Endothelial cell of umbilical vein (primary cell): ENCODE measurements around the gene PNLIP. TPM values are rescaled to one million over a fixed set of nuclear protein-coding genes. Genes with fewer than 3 reads are reported as not detected.

Experiments
- BruUV-seq: library from RNA; stranded (reverse); fragments of 400-500 nt; replicated peaks from 2 replicates; lab custom pipeline; 2021; lab: Mats Ljungman, UMichigan
- CTCF ChIA-PET: fragments of 300-600, 350-600 bp; sonication (Branson Sonifier 250); formaldehyde crosslinking; loops from one replicate; lab custom pipeline; 2021; ENCODE audit warnings: antibody characterized with exemption, inconsistent platforms; lab: Charles Lee
- POLR2A ChIA-PET: fragments of 300-600, 350-600 bp; sonication (Branson Sonifier 250); formaldehyde crosslinking; loops from one replicate; lab custom pipeline; 2021; ENCODE audit warnings: antibody characterized with exemption, inconsistent platforms; lab: Charles Lee
- DNase-seq: peaks from one replicate; pipeline ENCODE4 v3.0.0-alpha.2; 2011; ENCODE audit warnings: low read depth, low spot score
- FAIRE-seq: peaks from 2 replicates; lab custom pipeline; 2011; peaks lifted over from hg19 to GRCh38; lab: Jason Lieb, UNC
- H2AFZ ChIP-seq: 2 replicates; pipeline ENCODE4 v1.6.0; 2012; ENCODE audit warnings: low read depth, low read length, control low read depth, inconsistent platforms
- H3K27ac ChIP-seq: 2 replicates; pipeline ENCODE4 v1.5.1; 2011; ENCODE audit warnings: low read depth, mild to moderate bottlenecking, control low read depth, low read length, moderate library complexity; ENCODE audit not compliant: insufficient read depth
- H3K27me3 ChIP-seq, 2 experiments: 2 replicates each; pipeline versions ENCODE4 v1.6.0 to v1.6.1; 2011; ENCODE audit warnings: low read length in 2 of 2, mixed read lengths in 1 of 2; ENCODE audit not compliant: control insufficient read depth in 2 of 2, insufficient read depth in 2 of 2
- H3K36me3 ChIP-seq, 2 experiments: 2 replicates in 1 of 2; 3 replicates in 1 of 2; pipeline ENCODE4 v1.5.1; 2011; ENCODE audit warnings: low read length in 2 of 2, mild to moderate bottlenecking in 1 of 2, moderate library complexity in 1 of 2; ENCODE audit not compliant: control insufficient read depth in 2 of 2, insufficient read depth in 2 of 2; ENCODE audit errors: extremely low read depth in 1 of 2
- H3K4me1 ChIP-seq: 3 replicates; pipeline ENCODE4 v1.5.1; 2011; ENCODE audit warnings: mild to moderate bottlenecking, low read length; ENCODE audit not compliant: control insufficient read depth, insufficient read depth; ENCODE audit errors: extremely low read depth
- H3K4me2 ChIP-seq: 2 replicates; pipeline ENCODE4 v1.6.1; 2011; ENCODE audit warnings: low read length, control low read depth, mixed read lengths; ENCODE audit not compliant: insufficient read depth
- H3K4me3 ChIP-seq, 3 experiments: fragments of 200-600 bp in 1 of 3; sonication (generic), shearing (Covaris generic) in 1 of 3; replicated peaks in 1 of 3; 2 replicates each; pipeline ENCODE4 v1.5.1; 2011 to 2016; ENCODE audit warnings: control low read depth in 3 of 3, low read length in 3 of 3, mild to moderate bottlenecking in 2 of 3, inconsistent platforms in 1 of 3, low read depth in 1 of 3, moderate library complexity in 1 of 3; ENCODE audit not compliant: insufficient read depth in 1 of 3
- H3K79me2 ChIP-seq: 2 replicates; pipeline ENCODE4 v1.6.0; 2012; ENCODE audit warnings: low read length, inconsistent platforms; ENCODE audit not compliant: control insufficient read depth, insufficient read depth
- H3K9ac ChIP-seq: replicated peaks from 2 replicates; pipeline ENCODE3; 2011; ENCODE audit warnings: low read length, control low read depth; ENCODE audit not compliant: insufficient read depth; ENCODE audit errors: extremely low read depth
- H3K9me1 ChIP-seq: replicated peaks from 3 replicates; pipeline ENCODE4 v1.6.0; 2011; ENCODE audit warnings: mild to moderate bottlenecking, low read length; ENCODE audit not compliant: control insufficient read depth, insufficient read depth; ENCODE audit errors: extremely low read depth
- H3K9me3 ChIP-seq: replicated peaks from 2 replicates; pipeline ENCODE4 v1.5.1; 2012; ENCODE audit warnings: low read length, inconsistent platforms; ENCODE audit not compliant: control insufficient read depth, insufficient read depth
- H4K20me1 ChIP-seq: replicated peaks from 2 replicates; pipeline ENCODE3; 2011; ENCODE audit warnings: mild to moderate bottlenecking, low read length; ENCODE audit not compliant: control insufficient read depth, insufficient read depth; ENCODE audit errors: extremely low read depth
- CTCF ChIP-seq, 2 donors: IDR thresholded peaks; 1 replicate in 1 of 2; 2 replicates in 1 of 2; pipeline ENCODE4 v1.5.1; 2011; ENCODE audit warnings: low read length in 2 of 2, mild to moderate bottlenecking in 2 of 2, moderate library complexity in 2 of 2, control low read depth in 1 of 2, inconsistent platforms in 1 of 2, low read depth in 1 of 2; ENCODE audit not compliant: insufficient read depth in 1 of 2; ENCODE audit errors: extremely low read depth in 1 of 2
- EZH2 ChIP-seq: IDR thresholded peaks from 2 replicates; pipeline ENCODE4 v1.6.1; 2012; ENCODE audit warnings: borderline replicate concordance, low read depth, mild to moderate bottlenecking, moderate library complexity, low read length, inconsistent platforms; ENCODE audit not compliant: severe bottlenecking
- FOS ChIP-seq: IDR thresholded peaks from 2 replicates; pipeline ENCODE4 v1.6.1; 2011; ENCODE audit warnings: mild to moderate bottlenecking, low read length, moderate library complexity, borderline replicate concordance; ENCODE audit not compliant: insufficient read depth
- GATA2 ChIP-seq: IDR thresholded peaks from 2 replicates; pipeline ENCODE4 v1.7.0; 2011; ENCODE audit warnings: low read depth, mild to moderate bottlenecking, moderate library complexity, mixed read lengths, low read length; ENCODE audit not compliant: insufficient read length, insufficient read depth
- JUN ChIP-seq: IDR thresholded peaks from 2 replicates; pipeline ENCODE4 v1.6.1; 2011; ENCODE audit warnings: borderline replicate concordance, low read depth; ENCODE audit not compliant: insufficient read length, insufficient read depth
- MAX ChIP-seq: IDR thresholded peaks from 2 replicates; pipeline ENCODE4 v1.6.1; 2011; ENCODE audit not compliant: insufficient read depth, insufficient read length
- MYC ChIP-seq: IDR thresholded peaks from one replicate; pipeline ENCODE4 v1.6.1; 2011; ENCODE audit warnings: mild to moderate bottlenecking, low read depth, low read length
- POLR2A ChIP-seq: IDR thresholded peaks from 2 replicates; pipeline ENCODE4 v1.6.1; 2012; ENCODE audit warnings: low read depth, mild to moderate bottlenecking, control low read depth, low read length
- POLR2AphosphoS5 ChIP-seq: IDR thresholded peaks from 2 replicates; pipeline ENCODE4 v1.6.1; 2012; ENCODE audit warnings: low read depth, mild to moderate bottlenecking, control low read depth, low read length, moderate library complexity; ENCODE audit not compliant: insufficient read depth
- dilution Hi-C: fragments of 300-500 bp; cut with MboI; formaldehyde crosslinking; loops from one replicate; pipeline ENCODE4 v1.15.0; 2019; ENCODE audit warnings: low sequenced_read_pairs; ENCODE audit not compliant: extremely low pct_ligation_motif_present
- intact Hi-C: fragments of 100-400 bp; cut with micrococcal nuclease; formaldehyde crosslinking; loops from one replicate; pipeline ENCODE4 v1.10.0; 2022
- polyA plus RNA-seq, 4 experiments: library from polyadenylated mRNA; depleted of rRNA in 3 of 4; stranded (reverse) in 3 of 4; unstranded in 1 of 4; fragments of >200 nt; gene quantifications; 2 replicates each; pipeline versions ENCODE4 v1.2.1 to v1.2.3, GENCODE V29; 2011 to 2012; ENCODE audit warnings: missing spikeins in 1 of 4
- total RNA-seq: library from RNA; stranded (reverse); gene quantifications from 2 replicates; pipeline ENCODE4 v1.2.3, GENCODE V29; 2021

Gene PNLIP
- total and polyA plus RNA-seq, 2 donors (not counting 3 experiments of a cell fraction or from before 2014, with no cell fraction given), result not detected

- no peak for TF ChIP-seq JUN
- TF ChIP-seq CTCF (IDR thresholded peaks at IDR 0.05; ENCODE audit: extremely low read depth in 1 of 2, insufficient read depth in 1 of 2, low read depth in 1 of 2, low read length in 2 of 2), result no peak
- TF ChIP-seq FOS, result no peak
- TF ChIP-seq MYC, result no peak
- no peak for TF ChIP-seq POLR2AphosphoS5
- TF ChIP-seq MAX, result no peak
- TF ChIP-seq EZH2, result no peak
- TF ChIP-seq POLR2A, result no peak
- TF ChIP-seq GATA2, result no peak
- Histone ChIP-seq H3K36me3 (no peaks in the 10 kb centered on the region), H2AFZ (no peak overlapping the region), H3K4me1 (no peaks in the 10 kb centered on the region), H3K27me3 (no peaks in the 10 kb centered on the region), H3K9me3 (no peaks in the 10 kb centered on the region), H3K9me1 (no peaks in the 10 kb centered on the region), H3K4me2 (no peak overlapping the region), H4K20me1 (no peaks in the 10 kb centered on the region), H3K4me3 (no peak overlapping the region), H3K79me2 (no peaks in the 10 kb centered on the region), H3K27ac (no peak overlapping the region), H3K9ac (no peak overlapping the region)
- no peak for DNase-seq
- POLR2A ChIA-PET, result no interaction called here
- no TSS peak for BruUV-seq
- dilution Hi-C loops, result no loop called here
- CTCF ChIA-PET, result no interaction called here
- FAIRE-seq, result no peak
- intact Hi-C loops, result no loop called here
These were observed 44.2 kb downstream of the PNLIP start for GRCh38 chr10:116589926-116590325.
